ENCODE data around the gene FNDC3B.

DNA sequence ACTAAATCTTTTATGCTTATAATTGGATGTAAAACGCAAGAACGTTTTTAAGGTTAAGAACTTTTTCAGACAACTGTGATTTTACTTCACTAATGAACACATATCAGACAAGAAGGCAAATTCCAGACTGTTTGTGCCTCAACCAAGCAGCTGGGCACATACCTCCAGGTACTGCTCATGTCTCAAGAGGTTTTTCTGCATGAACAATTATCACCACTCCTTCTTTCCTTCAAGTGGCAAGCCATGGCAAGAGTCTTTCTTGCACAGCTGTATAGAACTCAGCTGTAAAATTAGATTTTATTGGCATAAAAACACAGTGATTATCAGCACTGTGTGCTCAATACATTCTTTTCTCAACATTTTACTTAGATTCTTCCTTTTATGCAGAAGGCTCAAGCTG, 64.3 kb downstream of the FNDC3B start:
- TF ChIP-seq TAF1 (IDR thresholded peaks at IDR 0.05; ENCODE audit: borderline replicate concordance, low read depth, low read length), result no peak
- no peak for TF ChIP-seq POLR2A (IDR thresholded peaks at IDR 0.05; ENCODE audit: low read depth, low read length)
- TF ChIP-seq POLR2AphosphoS5 (IDR thresholded peaks at IDR 0.05; ENCODE audit: low read depth, low read length), result no peak

Measured in GM12892 (cell line).